Heart right ventricle (tissue), 16 donors: ENCODE data around the gene RNF41. TPM values are rescaled to one million over a fixed set of nuclear protein-coding genes. Genes with fewer than 3 reads are reported as not detected.

Experiments
- ATAC-seq, 8 donors: fragments of 200-7000 bp; cut with Tn5 transposase; one replicate each; pipeline ENCODE4 v1.9.1; 2020; ENCODE audit warnings: mild to moderate bottlenecking in 8 of 8, moderate library complexity in 8 of 8, moderate number of reproducible peaks in 1 of 8
- DNase-seq, 2 donors: peaks; one replicate each; pipeline ENCODE4 v3.0.0-alpha.2; 2020
- H3K27ac ChIP-seq, 10 donors: fragments of 200-600 bp; sonication (generic) in 2 of 10; one replicate each; pipeline versions ENCODE4 v1.5.0 to v1.8.0; 2020 to 2022; ENCODE audit warnings: mild to moderate bottlenecking in 3 of 10
- H3K27me3 ChIP-seq, 7 donors: fragments of 200-600 bp; one replicate each; pipeline ENCODE4 v1.8.0; 2021 to 2022; ENCODE audit warnings: mild to moderate bottlenecking in 2 of 7
- H3K36me3 ChIP-seq, 9 donors: fragments of 200-600 bp; sonication (generic) in 1 of 9; one replicate each; pipeline versions ENCODE4 v1.5.0 to v1.8.0; 2020 to 2022; ENCODE audit warnings: mild to moderate bottlenecking in 2 of 9
- H3K4me1 ChIP-seq, 9 donors: fragments of 200-600 bp; sonication (generic) in 1 of 9; one replicate each; pipeline versions ENCODE4 v1.5.0 to v1.8.0; 2020 to 2022; ENCODE audit warnings: mild to moderate bottlenecking in 4 of 9
- H3K4me3 ChIP-seq, 10 donors: fragments of 200-600 bp; sonication (generic) in 2 of 10; one replicate each; pipeline versions ENCODE4 v1.5.0 to v1.8.0; 2020 to 2022; ENCODE audit warnings: mild to moderate bottlenecking in 7 of 10, moderate library complexity in 2 of 10
- H3K9me3 ChIP-seq, 11 donors: fragments of 200-600 bp in 10 of 11; sonication (generic) in 2 of 11; one replicate each; pipeline versions ENCODE4 v1.5.0 to v1.8.0; 2013 to 2022; ENCODE audit warnings: mild to moderate bottlenecking in 2 of 11, control low read depth in 1 of 11, moderate library complexity in 1 of 11
- WGBS, 2 donors: extraction: QIAGEN DNeasy Blood & Tissue Kit; methylation state at CpG; one replicate each; pipeline ENCODE4 v1.1.7; 2013; ENCODE audit warnings: inconsistent platforms in 1 of 2; 5-methylcytosine and 5-hydroxymethylcytosine counted together
- intact Hi-C, 10 donors: fragments of 100-400 bp; cut with DNase I; formaldehyde crosslinking; loops; one replicate each; pipeline versions ENCODE4 v1.11.1 to v1.14.2; 2022
- polyA plus RNA-seq, 2 donors: library from polyadenylated mRNA; stranded (reverse); fragments of 200-250 nt; gene quantifications; one replicate each; pipeline ENCODE4 v1.2.3, GENCODE V29; 2013
- total RNA-seq, 10 donors: library from RNA; stranded (reverse); fragmentation: NEBNext Ultra II Directional in 3 of 10; extraction: Animal tissue kit (Norgen Biotek cat#: 25700) in 3 of 10; gene quantifications; one replicate each; pipeline versions ENCODE4 v1.2.1 to v1.2.4, GENCODE V29; 2021 to 2023
- TF ChIP-seq, protein P1 (sequence below), 9 donors: fragments of 200-600 bp; sonication (generic) in 2 of 9; IDR thresholded peaks; one replicate each; pipeline versions ENCODE4 v1.5.0 to v1.8.0; 2021 to 2022; ENCODE audit warnings: antibody characterized with exemption in 9 of 9, mild to moderate bottlenecking in 5 of 9, moderate library complexity in 1 of 9
- donor health status: Arrhythmogenic right ventricular cardiomyopathy.
- donor health status: ischemic (EF 13 %, LVEDD 7.1; RV severe dilation, severe dysfunction).
- donor health status: healthy with polysubstance abuse.
- donor health status: DM: no; HTN: yes; CAD: no.
- donor health status: DM: no; HTN: no; CAD: no.
- donor health status: ischemic (EF 25% LVEDD 6.9; RV normal size, moderate dysfunction).
- donor health status: ischemic (EF 25% LVEDD 5.7; RV mildly dilated, moderate dysfunction).
- donor health status: healthy.
- donor health status: DM: yes; HTN: yes; CAD: no.
- donor health status: Ischemic cardiomyopathy.
- donor health status: ischemic (EF 35%, LVEDD 5.7; RV mildly dilated, moderate dysfunction).
- donor health status: nonischemic (EF 11% LVEDD 7.7; RV severe dilation, severe dysfunction).
- donor health status: DM: yes; HTN: yes; CAD: no.
- donor health status: PGD.
- donor health status: ischemic (EF 29% LVEDD 5.4; RV normal size, mild dysfunction).
- donor health status: nonischemic (EF 23%, LVEDD 6.1; RV moderate dilation, normal function).

The RNF41 gene
- total and polyA plus RNA-seq, 12 donors, result 7.0 to 66.3 (median 46.2) TPM

- Histone ChIP-seq H3K27me3 (no peaks in the 10 kb centered on the region), H3K27ac (no peak overlapping the region), H3K4me1 (peaks cover 7 to 20% (median 14%) of the 10 kb centered on the region in 9 donors), H3K9me3 (no peaks in the 10 kb centered on the region), H3K36me3 (peaks cover 8 to 89% (median 74%) of the 10 kb centered on the region in 9 donors), H3K4me3 (no peak overlapping the region)
- DNase-seq (no peak), ATAC-seq (no peak)
- WGBS, 2 donors, result 90 to 94% methylated on average over 11 of the region's 11 CpGs
- intact Hi-C loops, result no loop called here
- TF ChIP-seq, protein P1, sequence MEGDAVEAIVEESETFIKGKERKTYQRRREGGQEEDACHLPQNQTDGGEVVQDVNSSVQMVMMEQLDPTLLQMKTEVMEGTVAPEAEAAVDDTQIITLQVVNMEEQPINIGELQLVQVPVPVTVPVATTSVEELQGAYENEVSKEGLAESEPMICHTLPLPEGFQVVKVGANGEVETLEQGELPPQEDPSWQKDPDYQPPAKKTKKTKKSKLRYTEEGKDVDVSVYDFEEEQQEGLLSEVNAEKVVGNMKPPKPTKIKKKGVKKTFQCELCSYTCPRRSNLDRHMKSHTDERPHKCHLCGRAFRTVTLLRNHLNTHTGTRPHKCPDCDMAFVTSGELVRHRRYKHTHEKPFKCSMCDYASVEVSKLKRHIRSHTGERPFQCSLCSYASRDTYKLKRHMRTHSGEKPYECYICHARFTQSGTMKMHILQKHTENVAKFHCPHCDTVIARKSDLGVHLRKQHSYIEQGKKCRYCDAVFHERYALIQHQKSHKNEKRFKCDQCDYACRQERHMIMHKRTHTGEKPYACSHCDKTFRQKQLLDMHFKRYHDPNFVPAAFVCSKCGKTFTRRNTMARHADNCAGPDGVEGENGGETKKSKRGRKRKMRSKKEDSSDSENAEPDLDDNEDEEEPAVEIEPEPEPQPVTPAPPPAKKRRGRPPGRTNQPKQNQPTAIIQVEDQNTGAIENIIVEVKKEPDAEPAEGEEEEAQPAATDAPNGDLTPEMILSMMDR (IDR thresholded peaks at IDR 0.05), result no peak
Measured at GRCh38 chr12:56253091-56253490, 31.4 kb upstream of the RNF41 start.

DNA sequence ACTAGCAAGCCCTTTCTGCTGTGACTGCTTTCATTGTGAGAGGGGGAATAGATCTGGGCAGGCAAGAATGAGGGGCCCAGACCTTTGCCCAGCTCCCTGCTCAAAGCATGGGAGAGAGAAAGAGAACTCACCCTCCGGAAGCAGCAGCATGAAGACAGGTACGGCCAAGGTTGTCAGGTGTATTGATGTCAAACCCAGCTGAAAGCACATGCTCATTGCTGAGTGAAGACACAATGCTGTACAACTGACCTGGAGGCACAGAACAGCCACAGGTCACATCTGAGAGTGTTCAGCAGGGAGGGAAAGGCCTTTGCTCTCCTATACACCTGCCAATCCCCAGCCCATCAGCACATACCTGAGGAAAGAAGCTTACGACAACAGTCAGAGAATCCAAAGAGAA, 30.9 kb upstream of the RNF41 start:
- H3K27ac ChIP-seq, result no peak overlapping the region
- ATAC-seq (no peak), DNase-seq (no peak)
- H3K27me3 ChIP-seq, result no peaks in the 10 kb centered on the region
- intact Hi-C loops, result no loop called here
- H3K4me1 ChIP-seq, result peaks cover 7 to 20% (median 14%) of the 10 kb centered on the region in 9 donors
- WGBS, 2 donors, result 94 to 98% methylated on average over 3 of the region's 3 CpGs
- H3K4me3 ChIP-seq, result no peak overlapping the region
- TF ChIP-seq, protein P1 (IDR thresholded peaks at IDR 0.05), result no peak
- peaks cover 9 to 94% (median 79%) of the 10 kb centered on the region in 9 donors for H3K36me3 ChIP-seq
- H3K9me3 ChIP-seq, result no peaks in the 10 kb centered on the region

GRCh38 chr12:56248711-56249110, 27.0 kb upstream of the RNF41 start:
- Histone ChIP-seq H3K4me1 (peaks cover 0 to 13% (median 8%) of the 10 kb centered on the region in 9 donors), H3K4me3 (no peak overlapping the region), H3K36me3 (peaks cover 12 to 100% (median 93%) of the 10 kb centered on the region in 9 donors), H3K27ac (no peak overlapping the region), H3K9me3 (no peaks in the 10 kb centered on the region), H3K27me3 (no peaks in the 10 kb centered on the region)
- ATAC-seq (no peak), DNase-seq (no peak)
- intact Hi-C loops, result no loop called here
- 91 to 93% methylated on average over 8 of the region's 8 CpGs for WGBS, 2 donors
- TF ChIP-seq, protein P1 (IDR thresholded peaks at IDR 0.05), result no peak

GRCh38 chr12:56247923-56248322, 26.2 kb upstream of the RNF41 start:
- Histone ChIP-seq H3K27ac (no peak overlapping the region), H3K36me3 (peaks cover 5 to 100% (median 92%) of the 10 kb centered on the region in 9 donors), H3K4me1 (peaks cover 0 to 15% (median 9%) of the 10 kb centered on the region in 9 donors), H3K27me3 (no peaks in the 10 kb centered on the region), H3K4me3 (no peak overlapping the region), H3K9me3 (no peaks in the 10 kb centered on the region)
- 94 to 95% methylated on average over 16 of the region's 16 CpGs for WGBS, 2 donors
- no peak for DNase-seq
- TF ChIP-seq, protein P1 (IDR thresholded peaks at IDR 0.05), result no peak
- ATAC-seq, result no peak
- intact Hi-C loops, result no loop called here
